HG03039 (cell line): ENCODE data around the gene CDKN2AIPNL.
"Not testable (repeated sequence)": the region's sequence is repeated elsewhere in the genome, so short reads cannot be mapped to it uniquely, and the experiment has no call there.

Experiments
- ATAC-seq: cut with Tn5 transposase; IDR thresholded peaks from one replicate; pipeline ENCODE4 v1.9.1; 2021; ENCODE audit warnings: mild to moderate bottlenecking, moderate library complexity; ENCODE audit not compliant: unreplicated experiment

CDKN2AIPNL gene

DNA sequence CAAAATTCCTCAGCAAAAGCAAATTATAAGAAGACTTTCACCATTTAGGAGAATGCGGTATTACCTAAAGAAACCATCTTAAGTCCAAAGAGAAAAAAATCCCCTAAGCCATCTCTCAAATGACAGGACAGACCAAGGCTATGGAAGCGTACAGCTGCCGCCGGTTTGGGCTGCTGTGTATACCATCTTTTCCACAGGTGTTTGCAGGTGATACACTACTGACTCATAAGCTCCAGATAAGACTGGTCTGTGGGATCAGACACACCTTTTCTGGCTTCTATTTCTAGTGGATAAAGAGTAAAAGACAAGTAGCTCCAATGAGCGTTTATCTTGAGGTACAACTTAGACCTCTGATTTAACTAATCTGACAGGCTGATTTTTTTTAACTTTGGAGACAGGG is 7.7 kb downstream of the CDKN2AIPNL start:
- no peak for ATAC-seq

DNA sequence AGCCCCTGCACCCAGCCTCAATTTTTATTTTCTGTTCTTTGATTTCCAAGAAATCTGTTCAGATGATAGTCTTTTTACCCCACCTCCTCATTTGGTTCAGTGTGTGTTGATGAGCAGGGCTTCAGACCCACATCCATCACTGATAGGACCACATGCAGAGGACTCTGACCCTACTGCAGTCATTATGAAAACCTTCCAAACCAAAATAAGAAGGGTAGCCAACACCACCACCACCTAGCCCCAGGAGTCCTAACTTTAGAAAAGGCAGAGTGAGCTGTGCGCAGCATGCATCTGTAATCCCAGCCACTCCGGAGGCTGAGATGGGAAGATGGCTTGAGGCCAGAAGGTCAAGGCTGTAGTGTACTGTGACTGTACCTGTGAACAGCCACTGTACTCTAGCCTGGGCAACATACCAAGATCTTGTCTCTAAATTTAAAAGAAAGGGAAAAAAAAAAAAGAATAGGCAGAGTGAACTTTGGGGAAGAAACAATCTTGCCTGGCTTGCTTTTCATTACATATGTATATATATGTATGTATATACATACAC is 13.0 kb downstream of the CDKN2AIPNL start:
- no peak for ATAC-seq

- ATAC-seq, result no peak
These were observed 14.5 kb downstream of the CDKN2AIPNL start for GRCh38 chr5:134397196-134397595.

- ATAC-seq, result no peak
These were observed 15.4 kb downstream of the CDKN2AIPNL start for GRCh38 chr5:134396274-134396673.

DNA sequence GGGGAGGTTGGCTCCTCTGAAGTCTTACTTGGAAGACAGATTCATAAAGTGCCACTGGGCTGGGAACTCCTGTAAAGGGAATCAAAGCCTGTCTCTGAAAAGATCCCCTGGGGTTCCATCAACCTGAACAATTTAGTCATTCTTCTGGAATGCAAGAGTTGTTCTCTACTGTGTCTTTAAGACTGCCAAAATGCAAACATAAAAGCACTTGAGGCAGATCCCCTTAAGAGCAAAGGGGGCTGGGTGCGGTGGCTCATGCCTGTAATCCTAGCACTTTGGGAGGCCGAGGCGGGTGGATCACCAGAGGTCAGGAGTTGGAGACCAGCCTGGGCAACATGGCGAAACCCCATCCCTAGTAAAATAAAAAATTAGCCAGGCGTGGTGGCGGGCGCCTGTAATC is 16.7 kb downstream of the CDKN2AIPNL start:
- no peak for ATAC-seq

- ATAC-seq, result no peak
These were observed 19.4 kb downstream of the CDKN2AIPNL start for GRCh38 chr5:134392301-134392700.

- no peak for ATAC-seq
These were observed 24.2 kb downstream of the CDKN2AIPNL start for GRCh38 chr5:134387443-134387842.

DNA sequence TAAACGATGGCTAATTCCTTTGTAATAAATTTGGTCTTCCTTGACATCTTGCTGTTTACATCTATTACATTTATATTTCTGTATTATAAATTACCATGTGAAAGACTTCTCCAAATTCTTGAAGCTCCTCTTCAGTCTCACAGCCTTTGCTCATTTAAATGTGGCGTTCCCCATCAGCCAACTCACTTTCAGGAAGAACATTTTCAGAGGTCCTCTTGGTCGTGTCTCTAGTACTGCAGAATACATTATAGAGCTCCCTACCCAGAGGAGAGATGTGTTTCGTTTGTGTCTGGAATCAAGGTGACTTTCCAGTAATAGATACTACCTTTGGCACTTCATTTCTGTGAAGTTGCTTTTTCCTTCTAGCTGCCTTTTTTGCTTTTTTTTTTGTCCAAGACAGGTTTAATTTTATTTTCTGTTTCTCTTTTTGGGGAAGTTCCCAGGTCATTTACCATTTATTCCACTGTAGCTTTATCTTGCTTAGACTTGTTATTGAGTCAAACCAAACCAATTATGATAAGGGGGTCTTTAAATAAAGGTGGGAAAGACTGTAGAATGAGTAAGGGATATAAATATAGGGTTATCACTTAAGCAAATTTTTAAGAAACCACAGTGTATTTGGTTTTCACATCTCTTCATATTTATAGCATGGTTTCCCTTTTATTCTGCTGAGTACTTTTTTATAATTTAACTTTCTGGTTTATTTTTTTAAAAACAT is 27.5 kb downstream of the CDKN2AIPNL start:
- ATAC-seq, result no peak

GRCh38 chr5:134382204-134382603 is 29.5 kb downstream of the CDKN2AIPNL start:
- ATAC-seq, result not testable (repeated sequence)

DNA sequence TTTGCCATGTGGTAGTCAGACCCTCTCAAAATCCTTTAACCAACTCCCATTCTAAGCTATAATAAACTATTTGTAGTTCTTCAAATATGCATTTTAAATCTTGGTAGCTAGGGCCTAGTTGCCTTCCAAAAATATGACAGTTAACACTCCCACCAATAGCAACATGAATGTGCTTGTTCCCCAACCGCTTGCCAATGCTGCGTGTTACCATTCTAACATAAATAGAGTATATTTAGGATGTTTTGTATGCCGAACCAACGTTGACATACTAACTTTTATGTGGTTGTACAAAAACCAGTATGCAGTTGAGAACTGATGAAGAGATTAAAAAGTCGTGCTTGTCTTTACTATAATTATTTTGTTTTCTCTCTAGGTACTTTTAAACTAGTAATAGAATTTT is 31.3 kb downstream of the CDKN2AIPNL start:
- no peak for ATAC-seq

DNA sequence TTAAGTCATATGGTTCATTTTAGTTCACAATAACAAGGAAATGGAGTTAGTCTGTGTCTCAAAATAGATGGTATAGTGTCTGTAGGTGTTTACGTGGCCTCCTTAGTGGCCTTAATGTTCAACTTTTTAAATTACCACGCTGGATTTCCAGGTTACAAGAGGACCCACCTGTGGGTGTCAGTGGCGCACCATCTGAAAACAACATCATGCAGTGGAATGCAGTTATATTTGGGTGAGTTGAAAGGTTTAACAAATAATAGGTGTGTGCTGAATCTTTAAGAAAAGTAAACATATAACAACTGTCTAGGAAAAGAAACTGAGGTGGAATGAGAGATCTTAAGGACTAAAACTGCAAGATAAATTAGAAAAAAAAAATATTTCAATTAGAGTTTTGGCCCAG is 37.4 kb downstream of the CDKN2AIPNL start:
- no peak for ATAC-seq

DNA sequence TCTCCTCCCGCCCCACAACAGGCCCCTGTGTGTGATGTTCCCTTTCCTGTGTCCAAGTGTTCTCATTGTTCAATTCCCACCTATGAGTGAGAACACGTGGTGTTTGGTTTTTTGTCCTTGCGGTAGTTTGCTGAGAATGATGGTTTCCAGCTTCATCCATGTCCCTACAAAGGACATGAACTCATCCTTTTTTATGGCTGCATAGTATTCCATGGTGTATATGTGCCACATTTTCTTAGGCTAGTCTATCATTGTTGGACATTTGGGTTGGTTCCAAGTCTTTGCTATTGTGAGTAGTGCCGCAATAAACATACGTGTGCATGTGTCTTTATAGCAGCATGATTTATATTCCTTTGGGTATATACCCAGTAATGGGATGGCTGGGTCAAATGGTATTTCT is 38.0 kb downstream of the CDKN2AIPNL start:
- not testable (repeated sequence) for ATAC-seq

GRCh38 chr5:134371834-134372340 is 39.8 kb downstream of the CDKN2AIPNL start:
- no peak for ATAC-seq

GRCh38 chr5:134370871-134371833 is 40.5 kb downstream of the CDKN2AIPNL start, which contains the start of gene UBE2B:
TSS of gene UBE2B (plus strand) at chr5:134371569. CDS start at chr5:134371596, 27 bp downstream.
- ATAC-seq, result peak; percentile 57

- peak; percentile 13 for ATAC-seq
These were observed 41.3 kb downstream of the CDKN2AIPNL start for GRCh38 chr5:134370311-134370870.

- ATAC-seq, result no peak
These were observed 46.1 kb downstream of the CDKN2AIPNL start for GRCh38 chr5:134365604-134366003.

- ATAC-seq, result no peak
These were observed 56.0 kb downstream of the CDKN2AIPNL start for GRCh38 chr5:134355681-134356080.
